Endothelial cell of umbilical vein (primary cell): Measurements from ENCODE around the gene PHACTR1. TPM values are rescaled to one million over a fixed set of nuclear protein-coding genes. Genes with fewer than 3 reads are reported as not detected.

Experiments used
- BruUV-seq: library from RNA; stranded (reverse); fragments of 400-500 nt; replicated peaks from 2 replicates; lab custom pipeline; 2021; lab: Mats Ljungman, UMichigan
- CTCF ChIA-PET: fragments of 300-600, 350-600 bp; sonication (Branson Sonifier 250); formaldehyde crosslinking; loops from one replicate; lab custom pipeline; 2021; ENCODE audit warnings: antibody characterized with exemption, inconsistent platforms; lab: Charles Lee
- POLR2A ChIA-PET: fragments of 300-600, 350-600 bp; sonication (Branson Sonifier 250); formaldehyde crosslinking; loops from one replicate; lab custom pipeline; 2021; ENCODE audit warnings: antibody characterized with exemption, inconsistent platforms; lab: Charles Lee
- DNase-seq: peaks from one replicate; pipeline ENCODE4 v3.0.0-alpha.2; 2011; ENCODE audit warnings: low read depth, low spot score
- FAIRE-seq: peaks from 2 replicates; lab custom pipeline; 2011; peaks lifted over from hg19 to GRCh38; lab: Jason Lieb, UNC
- H2AFZ ChIP-seq: 2 replicates; pipeline ENCODE4 v1.6.0; 2012; ENCODE audit warnings: low read depth, low read length, control low read depth, inconsistent platforms
- H3K27ac ChIP-seq: 2 replicates; pipeline ENCODE4 v1.5.1; 2011; ENCODE audit warnings: low read depth, mild to moderate bottlenecking, control low read depth, low read length, moderate library complexity; ENCODE audit not compliant: insufficient read depth
- H3K27me3 ChIP-seq, 2 experiments: 2 replicates each; pipeline versions ENCODE4 v1.6.0 to v1.6.1; 2011; ENCODE audit warnings: low read length in 2 of 2, mixed read lengths in 1 of 2; ENCODE audit not compliant: control insufficient read depth in 2 of 2, insufficient read depth in 2 of 2
- H3K36me3 ChIP-seq, 2 experiments: 2 replicates in 1 of 2; 3 replicates in 1 of 2; pipeline ENCODE4 v1.5.1; 2011; ENCODE audit warnings: low read length in 2 of 2, mild to moderate bottlenecking in 1 of 2, moderate library complexity in 1 of 2; ENCODE audit not compliant: control insufficient read depth in 2 of 2, insufficient read depth in 2 of 2; ENCODE audit errors: extremely low read depth in 1 of 2
- H3K4me1 ChIP-seq: 3 replicates; pipeline ENCODE4 v1.5.1; 2011; ENCODE audit warnings: mild to moderate bottlenecking, low read length; ENCODE audit not compliant: control insufficient read depth, insufficient read depth; ENCODE audit errors: extremely low read depth
- H3K4me2 ChIP-seq: 2 replicates; pipeline ENCODE4 v1.6.1; 2011; ENCODE audit warnings: low read length, control low read depth, mixed read lengths; ENCODE audit not compliant: insufficient read depth
- H3K4me3 ChIP-seq, 3 experiments: fragments of 200-600 bp in 1 of 3; sonication (generic), shearing (Covaris generic) in 1 of 3; replicated peaks in 1 of 3; 2 replicates each; pipeline ENCODE4 v1.5.1; 2011 to 2016; ENCODE audit warnings: control low read depth in 3 of 3, low read length in 3 of 3, mild to moderate bottlenecking in 2 of 3, inconsistent platforms in 1 of 3, low read depth in 1 of 3, moderate library complexity in 1 of 3; ENCODE audit not compliant: insufficient read depth in 1 of 3
- H3K79me2 ChIP-seq: 2 replicates; pipeline ENCODE4 v1.6.0; 2012; ENCODE audit warnings: low read length, inconsistent platforms; ENCODE audit not compliant: control insufficient read depth, insufficient read depth
- H3K9ac ChIP-seq: replicated peaks from 2 replicates; pipeline ENCODE3; 2011; ENCODE audit warnings: low read length, control low read depth; ENCODE audit not compliant: insufficient read depth; ENCODE audit errors: extremely low read depth
- H3K9me1 ChIP-seq: replicated peaks from 3 replicates; pipeline ENCODE4 v1.6.0; 2011; ENCODE audit warnings: mild to moderate bottlenecking, low read length; ENCODE audit not compliant: control insufficient read depth, insufficient read depth; ENCODE audit errors: extremely low read depth
- H3K9me3 ChIP-seq: replicated peaks from 2 replicates; pipeline ENCODE4 v1.5.1; 2012; ENCODE audit warnings: low read length, inconsistent platforms; ENCODE audit not compliant: control insufficient read depth, insufficient read depth
- H4K20me1 ChIP-seq: replicated peaks from 2 replicates; pipeline ENCODE3; 2011; ENCODE audit warnings: mild to moderate bottlenecking, low read length; ENCODE audit not compliant: control insufficient read depth, insufficient read depth; ENCODE audit errors: extremely low read depth
- CTCF ChIP-seq, 2 donors: IDR thresholded peaks; 1 replicate in 1 of 2; 2 replicates in 1 of 2; pipeline ENCODE4 v1.5.1; 2011; ENCODE audit warnings: low read length in 2 of 2, mild to moderate bottlenecking in 2 of 2, moderate library complexity in 2 of 2, control low read depth in 1 of 2, inconsistent platforms in 1 of 2, low read depth in 1 of 2; ENCODE audit not compliant: insufficient read depth in 1 of 2; ENCODE audit errors: extremely low read depth in 1 of 2
- EZH2 ChIP-seq: IDR thresholded peaks from 2 replicates; pipeline ENCODE4 v1.6.1; 2012; ENCODE audit warnings: borderline replicate concordance, low read depth, mild to moderate bottlenecking, moderate library complexity, low read length, inconsistent platforms; ENCODE audit not compliant: severe bottlenecking
- FOS ChIP-seq: IDR thresholded peaks from 2 replicates; pipeline ENCODE4 v1.6.1; 2011; ENCODE audit warnings: mild to moderate bottlenecking, low read length, moderate library complexity, borderline replicate concordance; ENCODE audit not compliant: insufficient read depth
- GATA2 ChIP-seq: IDR thresholded peaks from 2 replicates; pipeline ENCODE4 v1.7.0; 2011; ENCODE audit warnings: low read depth, mild to moderate bottlenecking, moderate library complexity, mixed read lengths, low read length; ENCODE audit not compliant: insufficient read length, insufficient read depth
- JUN ChIP-seq: IDR thresholded peaks from 2 replicates; pipeline ENCODE4 v1.6.1; 2011; ENCODE audit warnings: borderline replicate concordance, low read depth; ENCODE audit not compliant: insufficient read length, insufficient read depth
- MYC ChIP-seq: IDR thresholded peaks from one replicate; pipeline ENCODE4 v1.6.1; 2011; ENCODE audit warnings: mild to moderate bottlenecking, low read depth, low read length
- POLR2A ChIP-seq: IDR thresholded peaks from 2 replicates; pipeline ENCODE4 v1.6.1; 2012; ENCODE audit warnings: low read depth, mild to moderate bottlenecking, control low read depth, low read length
- POLR2AphosphoS5 ChIP-seq: IDR thresholded peaks from 2 replicates; pipeline ENCODE4 v1.6.1; 2012; ENCODE audit warnings: low read depth, mild to moderate bottlenecking, control low read depth, low read length, moderate library complexity; ENCODE audit not compliant: insufficient read depth
- dilution Hi-C: fragments of 300-500 bp; cut with MboI; formaldehyde crosslinking; loops from one replicate; pipeline ENCODE4 v1.15.0; 2019; ENCODE audit warnings: low sequenced_read_pairs; ENCODE audit not compliant: extremely low pct_ligation_motif_present
- intact Hi-C: fragments of 100-400 bp; cut with micrococcal nuclease; formaldehyde crosslinking; loops from one replicate; pipeline ENCODE4 v1.10.0; 2022
- polyA plus RNA-seq, 4 experiments: library from polyadenylated mRNA; depleted of rRNA in 3 of 4; stranded (reverse) in 3 of 4; unstranded in 1 of 4; fragments of >200 nt; gene quantifications; 2 replicates each; pipeline versions ENCODE4 v1.2.1 to v1.2.3, GENCODE V29; 2011 to 2012; ENCODE audit warnings: missing spikeins in 1 of 4
- total RNA-seq: library from RNA; stranded (reverse); gene quantifications from 2 replicates; pipeline ENCODE4 v1.2.3, GENCODE V29; 2021

Gene PHACTR1
- total and polyA plus RNA-seq, 2 donors (not counting 3 experiments of a cell fraction or from before 2014, with no cell fraction given) = 2.4 to 23.2 TPM

- Histone ChIP-seq H3K9me1 (no peaks in the 10 kb centered on the region), H2AFZ (no peak overlapping the region), H4K20me1 (no peaks in the 10 kb centered on the region), H3K36me3 (no peaks in the 10 kb centered on the region), H3K27ac (no peak overlapping the region), H3K4me2 (no peak overlapping the region), H3K9me3 (no peaks in the 10 kb centered on the region), H3K9ac (no peak overlapping the region), H3K4me1 (no peaks in the 10 kb centered on the region), H3K79me2 (no peaks in the 10 kb centered on the region), H3K4me3 (no peak overlapping the region), H3K27me3 (no peaks in the 10 kb centered on the region)
- dilution Hi-C loops (no loop called here), intact Hi-C loops (no loop called here)
- POLR2A ChIA-PET = no interaction called here
- BruUV-seq = no TSS peak
- no peak for DNase-seq
- TF ChIP-seq GATA2 (no peak), CTCF (IDR thresholded peaks at IDR 0.05; ENCODE audit: extremely low read depth in 1 of 2, insufficient read depth in 1 of 2, low read depth in 1 of 2, low read length in 2 of 2) (no peak), POLR2AphosphoS5 (no peak)
- no peak for FAIRE-seq
- CTCF ChIA-PET = interaction anchor here (1.3 kb wide), 1 partner anchor 17 kb away, joined by 3 read pairs; no protein-coding TSS in a partner anchor
These were observed 431.2 kb downstream of the PHACTR1 start for GRCh38 chr6:13147782-13148181.

- no peaks in the 10 kb centered on the region for H3K27me3 ChIP-seq
- H3K4me1 ChIP-seq = no peaks in the 10 kb centered on the region
- H3K4me3 ChIP-seq = no peak overlapping the region
- no peaks in the 10 kb centered on the region for H3K9me1 ChIP-seq
- CTCF ChIA-PET = interaction anchor here (0.7 kb wide), 1 partner anchor 131 kb away, joined by 3 read pairs; no protein-coding TSS in a partner anchor
- H3K9ac ChIP-seq = no peak overlapping the region
- intact Hi-C loops = no loop called here
- no peaks in the 10 kb centered on the region for H3K79me2 ChIP-seq
- no peaks in the 10 kb centered on the region for H4K20me1 ChIP-seq
- no peak for FAIRE-seq
- no peak for TF ChIP-seq EZH2
- TF ChIP-seq POLR2AphosphoS5 = no peak
- TF ChIP-seq POLR2A = no peak
- no peak for TF ChIP-seq GATA2
- TF ChIP-seq JUN = no peak
- no peak for TF ChIP-seq MYC
- no peak for TF ChIP-seq CTCF (IDR thresholded peaks at IDR 0.05; ENCODE audit: extremely low read depth in 1 of 2, insufficient read depth in 1 of 2, low read depth in 1 of 2, low read length in 2 of 2)
- TF ChIP-seq FOS = no peak
- POLR2A ChIA-PET = no interaction called here
- H3K9me3 ChIP-seq = no peaks in the 10 kb centered on the region
- no peaks in the 10 kb centered on the region for H3K36me3 ChIP-seq
- BruUV-seq = no TSS peak
- no peak overlapping the region for H3K27ac ChIP-seq
- H3K4me2 ChIP-seq = no peak overlapping the region
- dilution Hi-C loops = no loop called here
- DNase-seq = no peak
- H2AFZ ChIP-seq = no peak overlapping the region
These were observed 436.2 kb downstream of the PHACTR1 start for GRCh38 chr6:13152764-13153163.
